Neuronal stem cell (in vitro differentiated cells): Measurements from ENCODE around the gene EIF2D.

Experiments
- DNase-seq: peaks from one replicate; pipeline ENCODE4 v3.0.0-alpha.2; 2013; ENCODE audit warnings: low spot score
- H2AFZ ChIP-seq: one replicate; pipeline ENCODE4 v1.6.1; 2013; ENCODE audit warnings: mild to moderate bottlenecking, low read length, inconsistent platforms
- H2AK5ac ChIP-seq: 2 replicates; pipeline ENCODE4 v1.6.1; 2013; ENCODE audit warnings: low read depth, mild to moderate bottlenecking, inconsistent platforms, low read length, moderate library complexity, mixed read lengths
- H2BK120ac ChIP-seq: 2 replicates; pipeline ENCODE4 v1.6.1; 2013; ENCODE audit warnings: low read depth, mild to moderate bottlenecking, inconsistent platforms, low read length, moderate library complexity, mixed read lengths
- H2BK12ac ChIP-seq: one replicate; pipeline ENCODE4 v1.6.1; 2013; ENCODE audit warnings: low read length, inconsistent platforms
- H2BK15ac ChIP-seq: 2 replicates; pipeline ENCODE4 v1.6.1; 2013; ENCODE audit warnings: mild to moderate bottlenecking, low read length, inconsistent platforms, mixed read lengths
- H2BK5ac ChIP-seq: one replicate; pipeline ENCODE4 v1.6.1; 2013; ENCODE audit warnings: inconsistent platforms, mild to moderate bottlenecking, low read length, moderate library complexity
- H3K14ac ChIP-seq: one replicate; pipeline ENCODE4 v1.6.1; 2013; ENCODE audit warnings: low read length, inconsistent platforms
- H3K18ac ChIP-seq: 2 replicates; pipeline ENCODE4 v1.6.1; 2013; ENCODE audit warnings: low read length, inconsistent platforms
- H3K23ac ChIP-seq: 2 replicates; pipeline ENCODE4 v1.6.1; 2013; ENCODE audit warnings: low read depth, mild to moderate bottlenecking, mixed read lengths, low read length, inconsistent platforms; ENCODE audit not compliant: poor library complexity
- H3K27ac ChIP-seq: replicated peaks from 3 replicates; pipeline ENCODE4 v1.5.1; 2013; ENCODE audit warnings: low read length, inconsistent platforms
- H3K27me3 ChIP-seq, 3 experiments: 2 replicates each; pipeline ENCODE4 v1.6.1; 2013; ENCODE audit warnings: low read length in 3 of 3, mild to moderate bottlenecking in 2 of 3, inconsistent platforms in 1 of 3, low read depth in 1 of 3, mixed read lengths in 1 of 3, moderate library complexity in 1 of 3; ENCODE audit not compliant: control insufficient read depth in 3 of 3, insufficient read depth in 3 of 3
- H3K36me3 ChIP-seq, 2 donors: replicated peaks in 1 of 2; 2 replicates each; pipeline ENCODE4 v1.6.1; 2013; ENCODE audit warnings: low read length in 2 of 2; ENCODE audit not compliant: control insufficient read depth in 2 of 2, insufficient read depth in 2 of 2
- H3K4ac ChIP-seq: 2 replicates; pipeline ENCODE4 v1.6.1; 2013; ENCODE audit warnings: inconsistent platforms, mild to moderate bottlenecking, low read length, moderate library complexity
- H3K4me1 ChIP-seq, 2 donors: 1 replicate in 1 of 2; 2 replicates in 1 of 2; pipeline ENCODE4 v1.6.1; 2013; ENCODE audit warnings: low read length in 2 of 2, low read depth in 1 of 2; ENCODE audit not compliant: control insufficient read depth in 2 of 2, insufficient read depth in 1 of 2
- H3K4me2 ChIP-seq: one replicate; pipeline ENCODE4 v1.6.1; 2013; ENCODE audit warnings: mild to moderate bottlenecking, low read length, inconsistent platforms; ENCODE audit not compliant: insufficient read depth, poor library complexity, severe bottlenecking
- H3K4me3 ChIP-seq, 2 donors: 2 replicates each; pipeline ENCODE4 v1.5.1; 2013; ENCODE audit warnings: low read length in 2 of 2, mild to moderate bottlenecking in 2 of 2, inconsistent platforms in 1 of 2, moderate library complexity in 1 of 2
- H3K79me1 ChIP-seq: one replicate; pipeline ENCODE4 v1.6.1; 2013; ENCODE audit warnings: low read depth, mild to moderate bottlenecking, inconsistent platforms, low read length, moderate library complexity
- H3K9ac ChIP-seq: one replicate; pipeline ENCODE4 v1.6.1; 2013; ENCODE audit warnings: mild to moderate bottlenecking, low read depth, low read length, inconsistent platforms; ENCODE audit not compliant: poor library complexity
- H3K9me3 ChIP-seq, 2 donors: replicated peaks in 1 of 2; 2 replicates each; pipeline versions ENCODE3 to v1.6.1; 2013; ENCODE audit warnings: low read length in 2 of 2, mild to moderate bottlenecking in 2 of 2, inconsistent platforms in 1 of 2, low read depth in 1 of 2, mixed read lengths in 1 of 2, moderate library complexity in 1 of 2; ENCODE audit not compliant: control insufficient read depth in 2 of 2, insufficient read depth in 1 of 2
- H4K8ac ChIP-seq: one replicate; pipeline ENCODE4 v1.6.1; 2013; ENCODE audit warnings: low read depth, mild to moderate bottlenecking, inconsistent platforms, low read length, moderate library complexity
- H4K91ac ChIP-seq: one replicate; pipeline ENCODE4 v1.6.1; 2013; ENCODE audit warnings: low read length, low read depth, mild to moderate bottlenecking, inconsistent platforms; ENCODE audit not compliant: poor library complexity
- WGBS, 2 donors: extraction: QIAGEN DNeasy Blood & Tissue Kit; methylation state at CpG; one replicate each; pipeline ENCODE4 v1.1.7; 2013; ENCODE audit warnings: missing lambda C conversion rate in 2 of 2, mixed read lengths in 1 of 2; ENCODE audit not compliant: insufficient read length in 2 of 2, insufficient replicate concordance in 1 of 2; ENCODE audit errors: extremely low coverage in 2 of 2; 5-methylcytosine and 5-hydroxymethylcytosine counted together

Gene EIF2D

DNA sequence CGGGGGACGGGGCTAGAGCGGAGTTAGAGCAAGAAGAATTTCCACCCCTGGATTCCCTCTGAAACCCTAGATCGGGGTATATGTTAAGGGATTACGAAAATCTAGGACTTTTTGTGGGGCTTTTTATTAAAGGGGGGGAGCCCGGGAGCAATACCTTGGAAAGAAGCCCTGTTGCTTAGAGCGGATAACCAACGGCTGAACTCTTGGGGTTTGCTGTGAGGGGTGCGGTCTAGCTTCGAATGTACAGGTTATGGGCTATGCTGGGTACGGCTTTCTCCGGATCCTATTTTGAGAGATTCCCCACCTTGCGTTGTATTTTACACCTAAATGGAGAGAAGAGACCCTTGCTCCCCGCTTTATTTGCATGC is 23.7 kb upstream of the EIF2D start:
- H2BK120ac ChIP-seq = peak overlapping the region; percentile 74
- no peak overlapping the region for H3K27ac ChIP-seq
- H2BK15ac ChIP-seq = no peak overlapping the region
- peak overlapping the region; percentile 91 for H3K4me3 ChIP-seq
- H3K9ac ChIP-seq = no peak overlapping the region
- H4K91ac ChIP-seq = no peak overlapping the region
- H3K79me1 ChIP-seq = peaks cover 1% of the 10 kb centered on the region
- no peaks in the 10 kb centered on the region for H3K9me3 ChIP-seq
- peak overlapping the region; percentile 72 for H3K4me2 ChIP-seq
- no peak overlapping the region for H3K4ac ChIP-seq
- H3K23ac ChIP-seq = no peak overlapping the region
- DNase-seq = no peak
- no peaks in the 10 kb centered on the region for H3K27me3 ChIP-seq
- WGBS, 2 donors = no CpG with 5 or more reads among the region's 14 CpGs
- peaks cover 11 to 19% of the 10 kb centered on the region in 2 donors for H3K4me1 ChIP-seq
- no peak overlapping the region for H4K8ac ChIP-seq
- no peak overlapping the region for H3K14ac ChIP-seq
- H2AK5ac ChIP-seq = no peak overlapping the region
- no peak overlapping the region for H3K18ac ChIP-seq
- no peak overlapping the region for H2BK12ac ChIP-seq
- peak overlapping the region; percentile 100 for H2AFZ ChIP-seq
- peaks cover 0 to 3% of the 10 kb centered on the region in 2 donors for H3K36me3 ChIP-seq
- no peak overlapping the region for H2BK5ac ChIP-seq

DNA sequence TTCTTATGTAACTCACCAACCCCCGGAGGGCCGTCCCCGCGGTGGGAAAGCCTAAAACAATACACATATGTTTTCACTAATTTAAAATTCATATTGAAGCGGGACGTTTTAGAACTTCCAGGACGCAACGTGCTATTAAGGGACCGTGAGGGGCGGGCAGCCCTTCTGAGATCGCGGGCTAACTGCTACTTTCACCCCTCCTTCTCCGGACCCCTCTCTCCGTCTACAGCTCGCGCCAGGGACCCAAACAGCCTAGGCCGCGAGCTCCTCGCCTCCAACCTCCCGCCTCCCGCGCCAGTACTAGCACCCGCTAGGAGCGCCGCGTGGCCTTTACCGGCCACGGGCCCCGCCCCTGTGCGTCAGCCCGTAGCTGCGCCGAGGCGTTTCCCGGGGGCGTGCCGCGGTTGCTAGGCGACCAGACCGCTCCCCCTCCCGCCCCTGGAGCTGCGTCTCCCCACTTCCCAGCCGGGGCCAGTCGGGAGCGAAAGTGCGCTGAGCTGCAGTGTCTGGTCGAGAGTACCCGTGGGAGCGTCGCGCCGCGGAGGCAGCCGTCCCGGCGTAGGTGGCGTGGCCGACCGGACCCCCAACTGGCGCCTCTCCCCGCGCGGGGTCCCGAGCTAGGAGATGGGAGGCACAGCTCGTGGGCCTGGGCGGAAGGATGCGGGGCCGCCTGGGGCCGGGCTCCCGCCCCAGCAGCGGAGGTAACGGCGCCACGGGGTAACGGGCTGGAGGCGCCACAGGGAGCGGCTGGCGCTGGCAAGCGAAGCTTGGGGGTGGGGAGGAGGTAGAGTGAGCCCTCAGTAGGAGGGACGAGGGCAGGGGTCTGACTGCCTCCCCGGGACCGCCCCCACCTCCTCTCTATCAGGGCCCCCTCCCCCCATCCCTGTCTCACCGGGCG is 23.1 kb upstream of the EIF2D start, which contains the start of gene DYRK3:
TSS of gene DYRK3 (plus strand) at position 457 of the 898 bp plus-strand sequence. CDS start at position 625, 168 bp downstream.
- Histone ChIP-seq H4K8ac (no peak within 1 kb of the TSS), H3K4ac (no peak within 1 kb of the TSS), H2BK120ac (peak within 1 kb of the TSS; percentile 74), H3K36me3 (peaks cover 0 to 3% of the 10 kb centered on the region in 2 donors), H3K18ac (peak within 1 kb of the TSS; percentile 100), H2BK15ac (peak within 1 kb of the TSS; percentile 93), H3K23ac (peak within 1 kb of the TSS; percentile 95), H3K14ac (peak within 1 kb of the TSS; percentile 94), H3K9me3 (no peaks in the 10 kb centered on the region), H3K4me2 (peak within 1 kb of the TSS; percentile 72), H3K27ac (peak within 1 kb of the TSS; percentile 74), H3K79me1 (peaks cover 1% of the 10 kb centered on the region), H2AFZ (peak within 1 kb of the TSS; percentile 100), H3K4me1 (peaks cover 11 to 19% of the 10 kb centered on the region in 2 donors), H2BK12ac (peak within 1 kb of the TSS; percentile 80), H3K27me3 (no peaks in the 10 kb centered on the region), H4K91ac (peak within 1 kb of the TSS; percentile 24), H2AK5ac (peak within 1 kb of the TSS; percentile 67), H3K9ac (peak within 1 kb of the TSS; percentile 94), H3K4me3 (peak within 1 kb of the TSS; percentile 91), H2BK5ac (peak within 1 kb of the TSS; percentile 93)
- no CpG with 5 or more reads among the region's 84 CpGs for WGBS, 2 donors
- peak; percentile 90 for DNase-seq

- Histone ChIP-seq H3K4me3 (peak overlapping the region in 1 of 2 donors; percentile 91), H2BK15ac (peak overlapping the region; percentile 11), H3K23ac (no peak overlapping the region), H3K4me1 (peaks cover 11 to 19% of the 10 kb centered on the region in 2 donors), H3K18ac (peak overlapping the region; percentile 15), H4K8ac (no peak overlapping the region), H2BK120ac (no peak overlapping the region), H3K4ac (no peak overlapping the region), H4K91ac (no peak overlapping the region), H3K36me3 (peaks cover 0 to 3% of the 10 kb centered on the region in 2 donors), H2AFZ (peak overlapping the region; percentile 100), H3K9ac (no peak overlapping the region), H2BK12ac (peak overlapping the region; percentile 80), H3K4me2 (no peak overlapping the region), H3K27me3 (peaks cover 0 to 6% (median 0%) of the 10 kb centered on the region in 3 experiments), H3K14ac (no peak overlapping the region), H3K79me1 (peaks cover 1% of the 10 kb centered on the region), H3K9me3 (no peaks in the 10 kb centered on the region), H2AK5ac (peak overlapping the region; percentile 20), H3K27ac (no peak overlapping the region), H2BK5ac (no peak overlapping the region)
- DNase-seq = peak; percentile 86
- no CpG with 5 or more reads among the region's 26 CpGs for WGBS, 2 donors
Observed at GRCh38 chr1:206634365-206635079, 22.3 kb upstream of the EIF2D start.

GRCh38 chr1:206633708-206634121 is 21.4 kb upstream of the EIF2D start:
- H3K14ac ChIP-seq = no peak overlapping the region
- H4K91ac ChIP-seq = no peak overlapping the region
- H3K4me3 ChIP-seq = no peak overlapping the region
- peak overlapping the region; percentile 83 for H2AFZ ChIP-seq
- no peak overlapping the region for H3K23ac ChIP-seq
- no peaks in the 10 kb centered on the region for H3K9me3 ChIP-seq
- H2BK12ac ChIP-seq = no peak overlapping the region
- DNase-seq = no peak
- peaks cover 0 to 12% (median 0%) of the 10 kb centered on the region in 3 experiments for H3K27me3 ChIP-seq
- no peak overlapping the region for H2BK5ac ChIP-seq
- H2AK5ac ChIP-seq = no peak overlapping the region
- no peak overlapping the region for H3K4ac ChIP-seq
- no peaks in the 10 kb centered on the region for H3K36me3 ChIP-seq
- H3K79me1 ChIP-seq = peaks cover 1% of the 10 kb centered on the region
- no peak overlapping the region for H3K9ac ChIP-seq
- H3K27ac ChIP-seq = no peak overlapping the region
- H4K8ac ChIP-seq = no peak overlapping the region
- no CpG with 5 or more reads among the region's 9 CpGs for WGBS, 2 donors
- H3K4me1 ChIP-seq = peaks cover 11 to 19% of the 10 kb centered on the region in 2 donors
- no peak overlapping the region for H3K4me2 ChIP-seq
- no peak overlapping the region for H3K18ac ChIP-seq
- H2BK120ac ChIP-seq = no peak overlapping the region
- no peak overlapping the region for H2BK15ac ChIP-seq
